IPS-NIHi7 (cell line): ENCODE results near the gene JAZF1.

Experiments
- DNase-seq: peaks from one replicate; pipeline ENCODE4 v3.0.0; 2012; ENCODE audit warnings: mixed read lengths; ENCODE audit errors: extremely low spot score

The JAZF1 gene

GRCh38 chr7:28136420-28136819, 44.2 kb downstream of the JAZF1 start:
- no peak for DNase-seq

- DNase-seq: no peak
Measured at GRCh38 chr7:28135760-28136159, 44.8 kb downstream of the JAZF1 start.

GRCh38 chr7:28135315-28135714, 45.3 kb downstream of the JAZF1 start:
- no peak for DNase-seq

GRCh38 chr7:28133872-28134271, 46.7 kb downstream of the JAZF1 start:
- DNase-seq: no peak

- no peak for DNase-seq
Measured at GRCh38 chr7:28132959-28133870, 47.4 kb downstream of the JAZF1 start.

GRCh38 chr7:28130277-28130676, 50.3 kb downstream of the JAZF1 start:
- DNase-seq: no peak

GRCh38 chr7:28128608-28129007, 52.0 kb downstream of the JAZF1 start:
- DNase-seq: no peak

GRCh38 chr7:28126410-28127041, 54.1 kb downstream of the JAZF1 start:
- no peak for DNase-seq

- no peak for DNase-seq
Measured at GRCh38 chr7:28125431-28126409, 54.9 kb downstream of the JAZF1 start.

GRCh38 chr7:28124413-28124812, 56.2 kb downstream of the JAZF1 start:
- no peak for DNase-seq

GRCh38 chr7:28123752-28124151, 56.8 kb downstream of the JAZF1 start:
- DNase-seq: no peak

- no peak for DNase-seq
Measured at GRCh38 chr7:28121496-28121895, 59.1 kb downstream of the JAZF1 start.

- no peak for DNase-seq
Measured at GRCh38 chr7:28116041-28116440, 64.6 kb downstream of the JAZF1 start.

GRCh38 chr7:28115261-28115660, 65.3 kb downstream of the JAZF1 start:
- no peak for DNase-seq

GRCh38 chr7:28114056-28114455, 66.5 kb downstream of the JAZF1 start:
- DNase-seq: no peak

- DNase-seq: no peak
Measured at GRCh38 chr7:28112883-28113540, 67.6 kb downstream of the JAZF1 start.

GRCh38 chr7:28112467-28112866, 68.1 kb downstream of the JAZF1 start:
- DNase-seq: no peak

GRCh38 chr7:28112012-28112411, 68.6 kb downstream of the JAZF1 start:
- DNase-seq: no peak

- DNase-seq: no peak
Measured at GRCh38 chr7:28110427-28111012, 70.1 kb downstream of the JAZF1 start.

- no peak for DNase-seq
Measured at GRCh38 chr7:28108747-28109146, 71.8 kb downstream of the JAZF1 start.

GRCh38 chr7:28107960-28108359, 72.6 kb downstream of the JAZF1 start:
- DNase-seq: no peak
